A673 (cell line): Measurements from ENCODE around the gene RIMS3.

Source experiments
- CTCF ChIP-seq: fragments of 300-800, 200-600 bp; sonication (generic); conservative IDR thresholded peaks from 2 replicates; pipeline ENCODE4 v1.5.1; 2017; ENCODE audit warnings: low read depth, mild to moderate bottlenecking, antibody characterized with exemption, low read length, moderate library complexity, mixed read lengths
- EZH2 ChIP-seq: fragments of 200-600 bp; sonication (generic); IDR thresholded peaks from 2 replicates; pipeline ENCODE4 v1.6.1; 2017; ENCODE audit warnings: borderline replicate concordance, low read depth, mild to moderate bottlenecking, mixed read lengths, antibody characterized with exemption, low read length; ENCODE audit not compliant: poor library complexity, severe bottlenecking

- TF ChIP-seq CTCF = no peak
- no peak for TF ChIP-seq EZH2
These were observed 19.2 kb downstream of the RIMS3 start for GRCh38 chr1:40646315-40646714.
